Lower lobe of right lung (tissue), 2 donors: ENCODE measurements around the gene ERCC4. TPM values are rescaled to one million over a fixed set of nuclear protein-coding genes. Genes with fewer than 3 reads are reported as not detected.

Experiments used
- ATAC-seq, 2 donors: fragments of 200-7000 bp; cut with Tn5 transposase; one replicate each; pipeline ENCODE4 v1.9.1; 2020 to 2022; ENCODE audit warnings: mild to moderate bottlenecking in 2 of 2, moderate library complexity in 2 of 2
- DNase-seq: peaks from one replicate; pipeline ENCODE4 v3.0.0-alpha.2; 2020
- H3K27ac ChIP-seq: fragments of 200-600 bp; one replicate; pipeline ENCODE4 v1.8.0; 2022
- H3K27me3 ChIP-seq: fragments of 200-600 bp; one replicate; pipeline ENCODE4 v1.8.0; 2022; ENCODE audit warnings: low read depth
- H3K36me3 ChIP-seq: fragments of 200-600 bp; one replicate; pipeline ENCODE4 v1.8.0; 2022; ENCODE audit warnings: mild to moderate bottlenecking
- H3K4me1 ChIP-seq: fragments of 200-600 bp; one replicate; pipeline ENCODE4 v1.8.0; 2022
- H3K4me3 ChIP-seq: fragments of 200-600 bp; one replicate; pipeline ENCODE4 v1.8.0; 2022; ENCODE audit warnings: mild to moderate bottlenecking
- H3K9me3 ChIP-seq: fragments of 200-600 bp; one replicate; pipeline ENCODE4 v1.8.0; 2022
- CTCF ChIP-seq: fragments of 200-600 bp; IDR thresholded peaks from one replicate; pipeline ENCODE4 v1.8.0; 2022; ENCODE audit warnings: antibody characterized with exemption, mild to moderate bottlenecking
- intact Hi-C: fragments of 100-400 bp; cut with DNase I; formaldehyde crosslinking; loops from one replicate; pipeline ENCODE4 v1.11.0; 2022
- total RNA-seq: library from RNA; stranded (reverse); fragmentation: NEBNext Ultra II Directional; extraction: Animal tissue kit (Norgen Biotek cat#: 25700); gene quantifications from one replicate; pipeline ENCODE4 v1.2.1, GENCODE V29; 2021
- donor health status: DM: no; HTN: yes; CAD: no; lungs with severe emphysema.

ERCC4 gene
- total RNA-seq, 1 donor from 2014 or later: 10.9 TPM

DNA sequence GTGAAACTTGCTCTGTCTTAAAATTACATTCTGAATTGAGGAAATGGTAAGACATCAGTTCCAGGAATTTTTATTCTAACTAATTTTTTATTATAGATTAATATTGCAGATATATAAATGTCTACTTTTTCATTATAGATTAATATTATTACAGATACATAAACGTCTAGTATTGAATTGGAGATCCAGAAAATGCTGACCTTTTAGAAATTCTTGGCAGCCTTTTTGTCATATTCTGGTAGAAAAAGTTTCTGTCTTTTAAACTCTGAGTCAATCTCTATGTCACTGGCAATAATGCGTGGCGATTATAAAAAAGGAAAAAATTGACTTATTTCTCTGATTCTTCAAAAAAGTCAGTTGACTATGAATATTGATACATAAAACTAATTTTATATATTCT lies 8.7 kb downstream of the ERCC4 start:
- Histone ChIP-seq H3K9me3 (no peaks in the 10 kb centered on the region), H3K4me3 (no peak overlapping the region), H3K27me3 (no peaks in the 10 kb centered on the region), H3K36me3 (peaks cover 44% of the 10 kb centered on the region), H3K4me1 (no peaks in the 10 kb centered on the region), H3K27ac (no peak overlapping the region)
- intact Hi-C loops: no loop called here
- no peak for DNase-seq
- ATAC-seq: no peak
- TF ChIP-seq CTCF: no peak

GRCh38 chr16:13931845-13932244 lies 11.9 kb downstream of the ERCC4 start:
- Histone ChIP-seq H3K27me3 (no peaks in the 10 kb centered on the region), H3K4me3 (no peak overlapping the region), H3K36me3 (peaks cover 55% of the 10 kb centered on the region), H3K27ac (no peak overlapping the region), H3K4me1 (peaks cover 7% of the 10 kb centered on the region), H3K9me3 (no peaks in the 10 kb centered on the region)
- no peak for TF ChIP-seq CTCF
- intact Hi-C loops: no loop called here
- no peak for DNase-seq
- no peak for ATAC-seq

DNA sequence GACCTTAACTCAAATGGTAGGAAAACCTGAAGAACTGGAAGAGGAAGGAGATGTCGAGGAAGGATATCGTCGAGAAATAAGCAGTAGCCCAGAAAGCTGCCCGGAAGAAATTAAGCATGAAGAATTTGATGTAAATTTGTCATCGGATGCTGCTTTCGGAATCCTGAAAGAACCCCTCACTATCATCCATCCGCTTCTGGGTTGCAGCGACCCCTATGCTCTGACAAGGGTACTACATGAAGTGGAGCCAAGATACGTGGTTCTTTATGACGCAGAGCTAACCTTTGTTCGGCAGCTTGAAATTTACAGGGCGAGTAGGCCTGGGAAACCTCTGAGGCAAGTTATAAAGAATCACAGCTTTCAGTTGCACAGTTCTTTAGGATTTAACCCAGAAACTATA lies 15.5 kb downstream of the ERCC4 start:
- Histone ChIP-seq H3K36me3 (peaks cover 65% of the 10 kb centered on the region), H3K4me1 (peaks cover 7% of the 10 kb centered on the region), H3K27ac (no peak overlapping the region), H3K9me3 (no peaks in the 10 kb centered on the region), H3K4me3 (no peak overlapping the region), H3K27me3 (no peaks in the 10 kb centered on the region)
- ATAC-seq (no peak), DNase-seq (no peak)
- intact Hi-C loops: no loop called here
- TF ChIP-seq CTCF: peak; percentile 36

DNA sequence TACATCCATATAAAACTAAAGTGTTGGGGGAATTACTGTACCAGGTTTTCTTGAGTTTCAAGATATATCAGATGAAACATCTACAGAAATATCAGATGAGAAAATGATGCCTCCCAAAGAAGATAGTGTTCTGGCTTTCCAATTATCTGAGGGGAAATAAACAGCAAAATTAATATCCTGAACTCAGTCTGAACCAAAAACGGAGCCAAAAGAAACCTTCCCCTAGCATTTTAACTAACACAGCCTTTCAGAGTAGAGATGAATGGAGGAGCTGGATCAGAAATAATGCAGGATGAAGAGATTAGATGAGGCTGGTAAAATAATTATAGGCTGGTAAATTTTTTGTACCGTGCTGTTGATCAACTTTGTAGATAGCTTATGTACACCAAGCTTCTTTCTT lies 16.2 kb downstream of the ERCC4 start:
- Histone ChIP-seq H3K27me3 (no peaks in the 10 kb centered on the region), H3K9me3 (no peaks in the 10 kb centered on the region), H3K27ac (no peak overlapping the region), H3K36me3 (peaks cover 57% of the 10 kb centered on the region), H3K4me1 (peaks cover 7% of the 10 kb centered on the region), H3K4me3 (no peak overlapping the region)
- TF ChIP-seq CTCF: no peak
- DNase-seq (no peak), ATAC-seq (no peak)
- intact Hi-C loops: no loop called here

- H3K36me3 ChIP-seq: peaks cover 53% of the 10 kb centered on the region
- ATAC-seq (peak; percentile 61 to 73), DNase-seq (no peak)
- H3K4me1 ChIP-seq: peaks cover 7% of the 10 kb centered on the region
- TF ChIP-seq CTCF: no peak
- H3K27ac ChIP-seq: no peak overlapping the region
- no peaks in the 10 kb centered on the region for H3K9me3 ChIP-seq
- H3K27me3 ChIP-seq: no peaks in the 10 kb centered on the region
- intact Hi-C loops: no loop called here
- no peak overlapping the region for H3K4me3 ChIP-seq
Measured at GRCh38 chr16:13936596-13937081, 16.7 kb downstream of the ERCC4 start.

DNA sequence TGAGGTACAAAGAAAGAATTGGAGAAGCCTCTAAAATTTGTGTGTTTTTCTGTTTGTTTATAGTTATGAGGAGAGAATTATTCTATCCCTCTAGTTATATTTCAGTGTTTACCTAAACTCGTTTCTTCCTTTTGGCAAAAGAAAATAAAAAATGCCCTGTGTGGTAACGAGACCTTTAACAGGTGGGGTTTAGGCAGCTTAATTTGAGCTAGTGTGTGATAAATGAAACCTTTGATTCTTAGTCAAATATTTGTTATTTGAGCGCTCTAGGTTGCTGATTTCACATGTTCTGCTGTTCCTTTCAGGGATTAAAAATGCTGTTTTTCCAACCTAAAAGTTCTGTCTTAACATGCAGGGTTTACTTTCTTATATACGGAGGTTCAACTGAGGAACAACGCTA lies 17.5 kb downstream of the ERCC4 start:
- Histone ChIP-seq H3K4me1 (peaks cover 7% of the 10 kb centered on the region), H3K9me3 (no peaks in the 10 kb centered on the region), H3K27ac (no peak overlapping the region), H3K36me3 (peaks cover 45% of the 10 kb centered on the region), H3K4me3 (no peak overlapping the region), H3K27me3 (no peaks in the 10 kb centered on the region)
- ATAC-seq: no peak
- TF ChIP-seq CTCF: no peak
- intact Hi-C loops: no loop called here
- no peak for DNase-seq
